NCI-H82 (cell line): ENCODE results near the gene PTPRT.

Experiments used
- DNase-seq: peaks from one replicate; lab custom pipeline; 2025; lab: John Stamatoyannopoulos, UW

The PTPRT gene

DNA sequence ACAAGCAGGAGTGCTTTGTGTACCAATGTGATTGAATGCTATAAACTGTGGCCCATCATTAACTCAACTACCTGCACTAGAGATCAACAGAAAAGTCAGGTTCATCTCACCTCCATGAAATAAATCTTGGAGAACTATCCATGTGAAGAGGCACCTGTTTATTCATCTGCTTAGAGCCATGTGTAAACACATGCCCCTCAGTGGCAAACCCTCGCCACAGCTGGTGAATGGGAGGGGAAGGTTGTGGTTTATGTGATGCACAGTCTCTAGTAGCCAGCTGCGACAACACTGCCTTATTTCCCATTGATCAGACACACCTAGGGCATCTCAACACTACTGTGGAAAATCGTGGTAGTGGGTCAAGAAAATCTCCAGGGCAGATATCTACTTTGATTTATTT is 640.2 kb downstream of the PTPRT start:
- DNase-seq = peak; percentile 30

- DNase-seq = no peak
Observed at GRCh38 chr20:42544926-42545325, 644.8 kb downstream of the PTPRT start.

DNA sequence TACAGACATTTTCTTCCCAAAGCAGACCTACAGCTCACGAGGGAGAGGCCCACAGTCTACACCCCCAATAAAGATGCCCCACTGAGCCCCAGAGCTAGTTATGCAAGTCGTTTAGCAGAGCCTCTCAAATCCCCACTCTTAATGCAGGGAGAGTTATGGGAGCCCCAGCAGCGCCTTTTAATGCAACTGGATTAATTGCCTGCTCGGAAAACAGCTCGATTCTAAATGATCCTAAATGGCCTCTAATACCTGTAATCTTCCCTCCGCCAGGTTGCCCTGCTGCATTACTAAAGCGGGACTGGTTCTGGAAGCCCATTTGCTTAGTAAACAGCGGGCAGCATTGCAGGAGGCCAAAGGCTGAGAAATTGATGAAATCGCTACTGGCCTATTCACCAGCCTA is 656.9 kb downstream of the PTPRT start:
- peak; percentile 80 for DNase-seq

DNA sequence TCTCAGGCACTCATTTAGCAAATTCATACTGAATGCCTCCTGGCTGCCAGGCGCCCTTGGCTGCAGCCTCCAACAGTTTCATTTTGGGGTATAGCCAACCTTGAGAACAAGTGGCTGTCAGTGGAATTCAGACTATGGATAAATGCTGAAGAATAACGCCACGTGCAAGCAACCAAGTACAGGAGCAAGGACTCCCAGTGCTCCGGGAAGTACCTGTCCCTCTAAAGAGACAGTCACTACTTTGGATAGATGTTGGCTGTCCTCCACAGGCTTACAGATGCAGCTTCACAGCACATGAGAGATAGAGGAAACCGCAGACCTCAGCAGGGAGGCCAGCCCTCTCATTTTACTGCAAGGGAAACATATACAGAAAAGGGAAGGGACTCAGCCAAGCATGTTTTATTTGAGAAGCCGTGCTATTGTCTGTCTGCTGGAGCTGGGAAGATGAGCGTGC is 658.2 kb downstream of the PTPRT start:
- DNase-seq = no peak

GRCh38 chr20:42530855-42531448 is 658.8 kb downstream of the PTPRT start:
- DNase-seq = peak; percentile 72

DNA sequence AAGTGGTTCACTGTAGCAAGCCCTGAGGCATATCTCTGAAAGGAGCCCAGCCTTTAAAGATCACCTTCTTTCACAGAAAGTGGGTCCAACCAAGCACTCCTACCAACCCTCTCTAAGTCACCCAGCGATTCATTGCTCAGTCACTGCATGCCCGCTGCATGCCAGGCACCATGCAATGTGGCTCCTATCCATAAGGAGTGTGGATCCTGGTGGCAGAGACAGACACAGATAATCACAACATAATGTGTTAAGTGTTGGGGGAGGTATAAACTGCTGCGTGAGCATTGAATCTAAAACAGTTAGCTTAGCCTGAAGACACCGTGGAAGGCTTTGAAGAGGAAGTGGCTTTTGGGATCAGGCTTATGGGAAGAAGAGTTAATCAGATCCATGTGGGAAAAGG is 659.5 kb downstream of the PTPRT start:
- no peak for DNase-seq

DNA sequence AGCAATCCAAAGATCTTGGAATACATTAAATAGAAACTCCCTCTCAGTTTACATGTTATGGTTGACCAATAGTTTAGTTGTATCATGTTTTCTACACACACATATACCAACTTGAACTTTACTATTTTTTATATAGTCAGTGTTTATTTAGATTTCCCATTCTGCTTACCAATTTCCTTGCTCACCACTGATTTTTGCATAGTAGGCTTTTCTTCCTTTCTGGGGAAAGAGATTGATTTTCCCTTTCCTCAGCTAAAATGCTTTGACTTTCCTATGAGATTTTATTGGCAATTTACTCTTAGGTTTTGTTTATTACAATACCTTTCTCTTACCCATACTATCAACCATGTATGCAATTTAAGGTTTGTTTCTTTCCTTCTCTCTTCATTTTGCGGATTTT is 665.6 kb downstream of the PTPRT start:
- no peak for DNase-seq

DNA sequence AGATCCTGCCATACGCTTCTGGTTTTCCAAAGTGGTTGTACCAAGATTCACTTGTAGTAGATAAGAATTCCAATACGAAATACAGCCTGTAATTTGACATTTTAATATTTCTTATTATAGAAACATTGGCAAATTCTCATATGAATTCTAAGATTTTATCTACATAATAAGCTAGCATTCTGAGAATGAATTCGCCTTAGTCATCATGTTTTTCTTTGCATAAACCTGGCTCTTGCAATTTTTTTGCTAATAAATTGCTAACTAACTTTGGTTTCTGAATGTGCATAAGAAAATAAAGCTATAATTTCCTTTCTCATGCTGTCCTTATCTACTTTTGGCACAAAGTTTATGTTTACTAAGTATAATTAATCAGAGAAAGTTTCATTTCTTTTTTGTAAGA is 673.0 kb downstream of the PTPRT start:
- DNase-seq = no peak

GRCh38 chr20:42510686-42511085 is 679.0 kb downstream of the PTPRT start:
- peak; percentile 45 for DNase-seq

DNA sequence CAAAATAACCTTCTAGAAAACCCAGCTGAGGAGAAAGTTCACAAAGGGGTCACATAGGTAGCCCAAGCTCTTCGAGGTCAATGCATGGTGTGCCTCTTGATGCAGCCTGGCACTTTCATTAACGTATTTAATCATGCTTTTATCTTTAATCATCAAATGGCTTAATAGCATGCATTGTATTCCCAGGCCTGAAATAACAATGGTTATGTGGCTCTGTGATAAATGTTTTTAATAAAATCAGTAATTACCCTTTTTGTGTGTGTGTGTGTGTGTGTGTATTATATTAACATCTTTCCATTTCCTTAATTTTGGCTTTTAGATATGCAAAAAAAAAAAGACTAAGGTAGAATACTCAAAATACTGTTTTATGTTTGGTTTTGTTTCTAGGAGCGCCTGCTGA is 681.8 kb downstream of the PTPRT start:
- DNase-seq = no peak

- no peak for DNase-seq
Observed at GRCh38 chr20:42506397-42506796, 683.3 kb downstream of the PTPRT start.

DNA sequence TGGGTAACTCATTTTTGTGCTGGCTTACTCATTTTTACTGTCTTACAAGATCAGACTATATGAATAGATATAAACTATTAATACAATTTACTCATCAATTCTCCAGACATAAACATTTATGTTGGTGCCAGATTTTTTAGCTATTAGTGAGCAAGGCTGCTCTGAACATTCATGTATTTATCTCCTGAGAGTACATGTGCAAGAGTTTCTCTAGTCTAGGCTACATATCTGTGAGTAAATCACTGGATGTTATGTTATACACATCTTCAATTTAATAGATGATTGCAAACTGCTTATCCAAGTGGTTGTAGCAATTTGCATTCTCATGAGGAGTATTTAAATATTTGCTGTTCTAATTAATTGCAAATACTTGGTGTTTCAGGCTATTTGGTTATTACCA is 687.1 kb downstream of the PTPRT start:
- DNase-seq = no peak

GRCh38 chr20:42496595-42496994 is 693.1 kb downstream of the PTPRT start:
- no peak for DNase-seq

GRCh38 chr20:42494290-42494689 is 695.4 kb downstream of the PTPRT start:
- no peak for DNase-seq

- DNase-seq = no peak
Observed at GRCh38 chr20:42493001-42493400, 696.7 kb downstream of the PTPRT start.

GRCh38 chr20:42492290-42492689 is 697.4 kb downstream of the PTPRT start:
- no peak for DNase-seq

DNA sequence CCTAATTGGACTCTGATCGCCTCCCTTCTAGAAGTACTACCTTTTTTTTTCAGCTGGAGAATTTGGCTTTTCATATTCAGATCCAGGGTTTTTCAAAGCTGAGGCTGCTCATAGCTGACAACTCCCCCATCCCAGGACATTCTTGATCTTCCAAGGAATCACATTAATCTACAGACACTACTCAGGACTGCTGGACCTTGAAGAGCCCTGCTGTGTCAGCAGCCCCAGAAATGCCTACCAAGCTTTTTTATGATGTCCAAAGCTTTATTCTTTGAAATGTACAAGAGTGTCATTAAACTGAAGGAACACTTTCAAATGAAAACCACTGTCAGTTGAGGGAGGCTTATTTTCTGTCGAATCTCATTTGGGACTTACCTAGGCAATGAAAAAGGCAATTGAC is 704.1 kb downstream of the PTPRT start:
- DNase-seq = no peak

DNA sequence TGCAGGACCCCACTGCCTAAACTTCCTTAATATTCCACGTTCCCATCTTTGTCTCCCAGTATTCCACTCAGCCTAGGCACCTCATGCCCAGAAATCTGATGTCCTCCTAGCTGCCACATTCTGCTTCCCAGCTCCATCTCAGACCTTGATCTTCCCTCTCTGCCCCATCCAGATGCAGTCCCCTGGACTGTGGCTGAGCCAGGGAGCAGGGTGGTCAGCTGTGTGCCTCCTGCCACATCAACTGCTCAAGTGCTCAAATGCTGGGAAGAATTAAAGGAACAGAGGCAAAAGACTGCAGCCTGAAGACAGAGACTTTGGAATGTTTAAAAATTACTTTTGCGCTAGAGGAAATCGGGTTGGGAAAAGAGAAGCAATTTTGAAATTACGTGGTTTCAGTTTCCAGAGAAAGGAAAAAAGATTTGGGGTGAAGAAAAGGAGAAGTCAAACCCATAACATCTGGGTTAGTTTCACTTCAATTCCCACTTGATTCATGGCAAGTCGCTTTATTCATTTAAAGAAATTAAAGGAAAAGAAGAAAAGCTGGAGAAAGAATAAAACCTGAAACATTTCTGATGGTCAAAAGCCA is 704.8 kb downstream of the PTPRT start:
- DNase-seq = no peak

DNA sequence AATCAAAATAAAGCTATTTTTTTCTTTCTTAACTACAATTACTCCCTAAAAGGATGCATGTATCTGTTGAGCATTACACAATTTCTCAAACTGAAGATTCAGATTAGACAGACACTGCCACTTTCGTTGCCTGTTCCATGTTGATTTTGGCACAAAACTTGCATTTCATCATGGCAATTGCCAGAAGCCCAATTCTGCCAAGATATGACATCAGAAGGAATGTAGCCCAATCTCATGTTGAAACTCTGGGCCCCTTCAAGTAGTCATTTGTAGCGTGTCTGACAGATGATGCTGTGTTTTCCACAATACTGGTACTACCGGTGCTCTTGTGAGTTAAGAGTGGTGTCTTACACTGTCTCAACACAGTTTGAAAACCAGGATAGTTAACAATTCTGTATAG is 705.4 kb downstream of the PTPRT start:
- DNase-seq = no peak

DNA sequence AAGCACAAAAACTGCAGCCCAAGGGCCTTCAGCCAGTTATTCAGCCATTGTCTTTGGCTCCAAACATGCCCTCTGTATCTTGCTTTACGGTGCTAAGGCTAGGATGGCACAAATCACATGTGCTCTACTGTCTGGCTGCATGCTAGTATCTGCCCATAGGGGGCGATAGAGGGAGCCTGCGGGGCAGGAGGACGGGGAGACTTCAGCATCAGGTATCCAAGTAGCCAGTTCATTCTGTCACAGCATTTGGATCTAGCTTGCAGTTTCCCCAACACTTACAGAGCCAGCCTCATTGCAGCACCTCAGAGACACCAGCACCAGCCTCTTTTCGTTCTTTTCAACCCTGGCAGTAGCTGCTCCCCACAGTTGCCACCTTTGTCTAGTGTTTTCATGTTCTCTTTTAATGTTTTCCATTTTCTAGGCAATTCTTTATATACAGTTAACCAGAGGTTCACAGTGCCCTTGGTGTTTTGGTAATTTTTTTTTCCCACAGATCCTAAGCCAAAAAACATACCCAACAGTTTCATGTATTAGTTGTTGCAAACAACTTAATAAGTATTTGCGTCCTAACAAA is 705.9 kb downstream of the PTPRT start:
- DNase-seq = peak; percentile 69

- no peak for DNase-seq
Observed at GRCh38 chr20:42482808-42483207, 706.9 kb downstream of the PTPRT start.

DNA sequence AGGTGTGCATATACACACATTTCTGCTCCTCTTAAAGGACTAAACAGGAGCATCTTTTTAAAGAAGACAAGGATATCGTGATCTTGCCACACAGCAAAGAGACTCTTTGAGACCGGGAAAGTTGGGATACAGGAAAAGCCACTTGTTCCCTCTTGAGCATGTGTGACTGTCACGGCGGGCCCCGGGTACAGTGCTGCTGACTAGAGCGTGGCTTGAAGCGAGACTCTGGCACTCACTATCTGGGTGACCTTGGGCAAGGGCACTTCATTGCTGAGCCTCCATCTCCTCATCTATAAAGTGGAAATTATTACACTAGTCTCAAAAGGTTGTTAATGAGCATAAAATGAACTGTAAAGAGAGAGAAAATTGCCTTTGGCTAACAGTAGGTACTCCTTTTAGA is 713.9 kb downstream of the PTPRT start:
- no peak for DNase-seq

DNA sequence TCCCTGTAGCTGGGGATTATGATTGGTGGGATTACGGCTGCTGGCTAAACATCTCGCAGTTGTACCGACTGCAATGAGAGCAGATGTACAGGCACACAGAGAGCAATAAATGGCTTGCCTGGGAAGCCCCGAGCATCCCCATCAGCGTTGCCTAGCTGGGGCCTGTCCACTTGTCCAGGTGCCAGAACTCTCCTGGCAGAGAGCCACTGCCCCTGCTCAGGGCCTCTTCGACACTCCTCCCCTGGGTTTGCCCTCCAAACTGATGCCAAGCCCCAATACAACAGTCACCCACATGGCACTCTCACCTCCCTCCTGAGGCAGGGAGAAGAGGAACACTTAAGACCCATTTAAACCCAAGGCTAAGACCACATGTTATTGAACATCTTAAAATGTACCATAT is 715.1 kb downstream of the PTPRT start:
- no peak for DNase-seq

- no peak for DNase-seq
Observed at GRCh38 chr20:42472198-42472597, 717.5 kb downstream of the PTPRT start.
